Stimulated activated naive B cell treated with anti-CD40 and anti-IgM and Interleukin-4, amounts not matched to agents 10 μg/mL and 1 μg/mL and 100 μg/mL, for 72 hours (primary cell): Measurements from ENCODE around the gene RHOBTB1.

ENCODE experiments used
- ATAC-seq, 2 donors: fragments of 150-1000 bp; cut with Tn5 transposase; replicated peaks; 2 replicates each; pipeline ENCODE4 v1.10.0; 2021; ENCODE audit warnings: moderate library complexity in 1 of 2
- DNase-seq: peaks from one replicate; pipeline ENCODE4 v3.0.0; 2021
- H3K27ac Mint-ChIP-seq: one replicate; pipeline ENCODE4 v1.8.0; 2022; ENCODE audit warnings: mild to moderate bottlenecking, mixed read lengths
- H3K27me3 Mint-ChIP-seq, 2 donors: one replicate each; pipeline ENCODE4 v1.8.0; 2022; ENCODE audit warnings: mixed read lengths in 2 of 2
- H3K36me3 Mint-ChIP-seq, 2 donors: one replicate each; pipeline ENCODE4 v1.8.0; 2022; ENCODE audit warnings: mixed read lengths in 2 of 2, mild to moderate bottlenecking in 1 of 2
- H3K4me1 Mint-ChIP-seq, 2 donors: one replicate each; pipeline ENCODE4 v1.8.0; 2022; ENCODE audit warnings: mixed read lengths in 2 of 2, mild to moderate bottlenecking in 1 of 2
- H3K4me3 Mint-ChIP-seq, 2 donors: one replicate each; pipeline ENCODE4 v1.8.0; 2022; ENCODE audit warnings: mild to moderate bottlenecking in 2 of 2, mixed read lengths in 2 of 2, moderate library complexity in 1 of 2
- H3K9me3 Mint-ChIP-seq, 2 donors: one replicate each; pipeline ENCODE4 v1.8.0; 2022; ENCODE audit warnings: mixed read lengths in 2 of 2, mild to moderate bottlenecking in 1 of 2

Gene RHOBTB1, protein sequence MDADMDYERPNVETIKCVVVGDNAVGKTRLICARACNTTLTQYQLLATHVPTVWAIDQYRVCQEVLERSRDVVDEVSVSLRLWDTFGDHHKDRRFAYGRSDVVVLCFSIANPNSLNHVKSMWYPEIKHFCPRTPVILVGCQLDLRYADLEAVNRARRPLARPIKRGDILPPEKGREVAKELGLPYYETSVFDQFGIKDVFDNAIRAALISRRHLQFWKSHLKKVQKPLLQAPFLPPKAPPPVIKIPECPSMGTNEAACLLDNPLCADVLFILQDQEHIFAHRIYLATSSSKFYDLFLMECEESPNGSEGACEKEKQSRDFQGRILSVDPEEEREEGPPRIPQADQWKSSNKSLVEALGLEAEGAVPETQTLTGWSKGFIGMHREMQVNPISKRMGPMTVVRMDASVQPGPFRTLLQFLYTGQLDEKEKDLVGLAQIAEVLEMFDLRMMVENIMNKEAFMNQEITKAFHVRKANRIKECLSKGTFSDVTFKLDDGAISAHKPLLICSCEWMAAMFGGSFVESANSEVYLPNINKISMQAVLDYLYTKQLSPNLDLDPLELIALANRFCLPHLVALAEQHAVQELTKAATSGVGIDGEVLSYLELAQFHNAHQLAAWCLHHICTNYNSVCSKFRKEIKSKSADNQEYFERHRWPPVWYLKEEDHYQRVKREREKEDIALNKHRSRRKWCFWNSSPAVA

DNA sequence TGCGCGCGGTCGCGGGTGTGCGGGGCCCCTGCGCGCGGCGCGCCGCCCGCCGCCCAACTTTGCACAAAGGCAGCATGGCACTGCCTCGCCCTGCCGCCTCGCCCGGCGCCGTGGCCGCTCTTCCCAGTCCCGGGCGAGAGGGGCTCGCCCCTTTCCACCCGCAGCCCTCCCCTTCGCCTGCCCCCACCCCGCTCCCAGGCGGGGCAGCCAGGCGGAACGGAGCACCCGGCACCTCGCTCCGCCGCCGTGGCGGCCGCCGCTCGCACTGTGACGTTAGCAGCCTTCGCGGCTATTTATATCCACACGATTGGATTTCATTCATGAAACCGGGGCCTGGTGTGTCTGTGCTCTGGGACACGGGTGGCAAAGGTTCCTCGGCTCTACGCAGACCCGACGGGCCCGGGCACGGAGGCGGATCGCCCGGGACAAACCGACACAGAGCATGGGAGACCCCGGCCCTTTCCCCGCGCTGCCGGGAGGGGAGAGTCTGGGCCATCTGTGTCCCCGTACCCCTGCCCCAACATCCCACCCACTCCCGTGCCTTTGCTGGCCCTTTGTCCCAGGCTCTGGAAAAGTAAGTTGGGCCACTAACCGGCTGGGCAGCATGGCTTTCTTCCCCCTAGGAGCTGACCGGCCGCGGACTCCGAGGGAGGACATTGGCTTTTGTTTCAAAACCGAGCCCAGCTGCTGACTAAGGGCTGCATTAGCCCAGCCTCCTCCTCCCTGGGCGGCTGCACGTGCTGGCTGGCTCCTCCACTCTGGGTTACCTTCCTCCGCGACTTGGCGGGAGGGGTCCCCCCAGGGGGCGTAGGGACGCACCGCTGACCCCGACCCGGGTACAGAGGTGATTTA lies at the start of gene RHOBTB1:
RHOBTB1 (minus strand) TSS at position 128 of the 852 bp plus-strand sequence. CDS start 32,643 bp downstream, outside the sequence.
- peaks cover 16 to 22% of the 10 kb centered on the region in 2 donors for H3K4me1 Mint-ChIP-seq
- H3K27me3 Mint-ChIP-seq = peaks cover 4 to 5% of the 10 kb centered on the region in 2 donors
- H3K4me3 Mint-ChIP-seq = peak within 1 kb of the TSS; percentile 81 to 87
- ATAC-seq (peak; percentile 53 to 63), DNase-seq (peak; percentile 27)
- H3K9me3 Mint-ChIP-seq = no peaks in the 10 kb centered on the region
- no peaks in the 10 kb centered on the region for H3K36me3 Mint-ChIP-seq
- H3K27ac Mint-ChIP-seq = peak within 1 kb of the TSS; percentile 76

DNA sequence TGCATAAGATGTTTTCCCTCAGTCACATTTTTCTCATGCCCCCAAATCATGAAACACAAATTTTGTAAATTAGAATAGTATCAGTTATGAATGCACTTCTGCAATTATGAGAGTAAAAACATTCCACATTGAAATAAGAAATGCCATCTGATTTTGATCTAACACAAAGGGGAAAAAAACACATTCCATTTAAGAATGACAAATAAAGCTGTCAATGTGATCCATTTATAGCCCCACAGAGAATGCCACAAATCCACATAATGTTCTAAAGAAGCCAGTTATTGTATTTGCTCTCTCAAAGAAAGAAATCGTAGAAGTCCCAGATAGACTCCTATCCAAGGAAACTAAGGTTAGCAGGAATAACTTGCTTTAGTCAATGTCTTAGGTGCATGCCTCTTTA lies 48.7 kb upstream of the RHOBTB1 start:
- Mint-ChIP-seq H3K27me3 (peaks cover 5 to 9% of the 10 kb centered on the region in 2 donors), H3K4me1 (peaks cover 0 to 16% of the 10 kb centered on the region in 2 donors), H3K27ac (no peak overlapping the region), H3K36me3 (peaks cover 0 to 4% of the 10 kb centered on the region in 2 donors), H3K9me3 (peaks cover 1 to 11% of the 10 kb centered on the region in 2 donors), H3K4me3 (no peak overlapping the region)
- no peak for ATAC-seq
- no peak for DNase-seq

DNA sequence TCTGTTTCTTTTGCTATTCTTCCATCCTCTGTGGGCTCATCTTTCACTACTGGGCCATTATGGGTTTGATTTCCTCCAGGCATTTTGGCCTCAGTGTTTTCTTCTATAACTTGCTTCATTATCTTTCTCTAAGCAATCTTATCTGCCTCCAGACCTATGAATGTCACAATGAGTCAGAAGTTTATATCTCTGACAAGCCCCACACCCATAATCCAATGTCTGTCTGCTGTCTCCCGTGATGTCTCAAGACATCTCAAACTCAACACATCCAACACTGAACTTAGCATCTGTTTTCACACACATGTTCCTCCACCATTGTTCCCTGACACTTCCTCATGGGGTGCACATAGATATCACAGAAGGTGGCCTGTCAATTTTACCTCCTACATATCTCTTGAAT lies 46.7 kb upstream of the RHOBTB1 start:
- Mint-ChIP-seq H3K27me3 (peaks cover under 1 to 10% of the 10 kb centered on the region in 2 donors), H3K4me1 (peaks cover 0 to 16% of the 10 kb centered on the region in 2 donors), H3K9me3 (peaks cover 1 to 11% of the 10 kb centered on the region in 2 donors), H3K36me3 (peaks cover 0 to 4% of the 10 kb centered on the region in 2 donors), H3K27ac (no peak overlapping the region), H3K4me3 (no peak overlapping the region)
- ATAC-seq (no peak), DNase-seq (no peak)

DNA sequence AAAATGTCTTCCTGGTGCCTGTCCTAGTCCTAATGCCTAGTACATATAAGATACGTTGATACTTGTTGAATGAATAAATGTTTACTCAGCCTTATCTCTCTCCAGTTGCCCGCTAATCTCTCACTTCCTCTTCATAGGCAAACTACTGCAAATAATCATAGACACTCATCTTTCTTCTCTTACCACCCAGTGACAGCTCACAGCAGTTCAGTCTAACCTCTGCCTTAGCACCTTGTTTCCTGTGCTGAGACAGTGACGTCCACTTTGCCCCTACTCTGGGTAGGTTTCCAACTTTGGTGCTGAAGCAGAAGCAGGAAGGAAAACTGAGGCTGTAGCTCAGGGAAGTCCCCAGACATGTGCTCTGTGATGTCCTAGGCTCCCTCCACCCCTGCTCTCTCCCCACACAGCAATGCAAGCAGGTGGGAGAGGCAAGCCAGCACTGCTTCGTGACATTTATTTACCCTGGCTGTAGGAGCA lies 45.5 kb upstream of the RHOBTB1 start:
- ATAC-seq (peak; percentile 73 to 99), DNase-seq (no peak)
- no peak overlapping the region for H3K27ac Mint-ChIP-seq
- H3K27me3 Mint-ChIP-seq = peaks cover 0 to 10% of the 10 kb centered on the region in 2 donors
- peaks cover 0 to 16% of the 10 kb centered on the region in 2 donors for H3K4me1 Mint-ChIP-seq
- no peak overlapping the region for H3K4me3 Mint-ChIP-seq
- H3K9me3 Mint-ChIP-seq = peaks cover 1 to 11% of the 10 kb centered on the region in 2 donors
- H3K36me3 Mint-ChIP-seq = peaks cover 0 to 4% of the 10 kb centered on the region in 2 donors

DNA sequence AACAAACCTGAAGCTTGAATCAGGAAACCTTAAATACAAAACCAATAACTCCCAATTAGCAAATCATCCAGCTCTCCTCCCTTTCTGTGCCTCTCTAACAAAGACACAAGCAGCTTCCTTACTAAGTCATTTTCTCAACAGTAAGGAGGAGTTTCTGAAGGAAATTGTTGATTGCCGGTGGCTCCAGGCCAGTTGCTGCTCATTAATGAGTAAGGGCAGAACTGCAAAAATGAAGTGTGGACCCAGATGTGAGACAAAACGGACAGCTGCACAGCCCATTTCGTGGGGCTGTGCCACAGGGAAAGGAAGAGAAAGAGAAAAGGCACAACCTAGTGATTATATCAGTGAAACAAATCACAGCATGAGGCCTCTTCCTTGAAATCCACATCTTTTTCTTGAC lies 42.8 kb upstream of the RHOBTB1 start:
- no peak for DNase-seq
- no peak overlapping the region for H3K27ac Mint-ChIP-seq
- peaks cover 0 to 14% of the 10 kb centered on the region in 2 donors for H3K4me1 Mint-ChIP-seq
- peaks cover 0 to 4% of the 10 kb centered on the region in 2 donors for H3K36me3 Mint-ChIP-seq
- H3K27me3 Mint-ChIP-seq = peaks cover 0 to 8% of the 10 kb centered on the region in 2 donors
- peaks cover 1 to 11% of the 10 kb centered on the region in 2 donors for H3K9me3 Mint-ChIP-seq
- no peak for ATAC-seq
- no peak overlapping the region for H3K4me3 Mint-ChIP-seq

DNA sequence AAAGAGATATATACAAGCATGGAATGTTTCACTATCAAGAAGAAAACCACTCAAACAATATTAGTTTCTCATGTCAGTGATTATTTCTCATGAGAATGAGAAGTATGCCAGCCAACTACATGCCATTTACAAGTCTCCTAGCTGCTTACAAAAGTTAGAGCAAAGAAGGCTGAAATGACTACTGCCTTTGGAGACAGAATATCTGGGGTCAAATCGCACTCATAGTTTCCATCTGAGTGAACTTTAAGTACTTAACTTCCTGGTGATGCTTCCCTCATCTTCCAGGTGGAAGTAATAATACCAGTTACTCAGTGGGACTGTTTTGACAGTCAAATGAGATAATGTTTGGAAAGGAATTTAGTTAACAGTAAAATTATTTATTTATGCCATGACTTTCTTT lies 42.0 kb upstream of the RHOBTB1 start:
- Mint-ChIP-seq H3K4me1 (peaks cover 0 to 10% of the 10 kb centered on the region in 2 donors), H3K36me3 (peaks cover 0 to 4% of the 10 kb centered on the region in 2 donors), H3K4me3 (no peak overlapping the region), H3K27ac (no peak overlapping the region), H3K27me3 (peaks cover 0 to 5% of the 10 kb centered on the region in 2 donors), H3K9me3 (peaks cover 1 to 11% of the 10 kb centered on the region in 2 donors)
- ATAC-seq = no peak
- no peak for DNase-seq

DNA sequence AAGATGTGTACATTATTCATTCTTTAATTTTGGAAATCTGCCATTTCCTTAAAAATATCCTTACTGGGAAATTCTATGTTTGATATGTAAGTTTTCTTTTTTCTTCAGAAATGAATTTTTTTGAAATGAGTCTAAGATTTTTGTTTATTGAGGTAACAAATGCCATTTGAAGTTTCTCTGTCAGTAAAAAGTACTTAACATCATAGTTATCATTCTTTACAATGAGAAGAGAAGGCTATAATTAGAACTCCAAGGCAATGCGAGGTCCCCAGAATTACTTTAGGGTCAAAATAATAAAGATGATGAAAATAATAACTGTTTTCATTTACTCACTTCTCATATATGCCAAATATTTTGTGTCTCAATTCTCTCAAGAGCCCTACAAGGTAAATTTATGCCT lies 37.0 kb upstream of the RHOBTB1 start:
- H3K4me1 Mint-ChIP-seq = peaks cover 2 to 10% of the 10 kb centered on the region in 2 donors
- ATAC-seq = no peak
- no peaks in the 10 kb centered on the region for H3K36me3 Mint-ChIP-seq
- peaks cover 0 to 6% of the 10 kb centered on the region in 2 donors for H3K27me3 Mint-ChIP-seq
- no peak for DNase-seq
- H3K9me3 Mint-ChIP-seq = no peaks in the 10 kb centered on the region
- H3K27ac Mint-ChIP-seq = no peak overlapping the region
- no peak overlapping the region for H3K4me3 Mint-ChIP-seq

DNA sequence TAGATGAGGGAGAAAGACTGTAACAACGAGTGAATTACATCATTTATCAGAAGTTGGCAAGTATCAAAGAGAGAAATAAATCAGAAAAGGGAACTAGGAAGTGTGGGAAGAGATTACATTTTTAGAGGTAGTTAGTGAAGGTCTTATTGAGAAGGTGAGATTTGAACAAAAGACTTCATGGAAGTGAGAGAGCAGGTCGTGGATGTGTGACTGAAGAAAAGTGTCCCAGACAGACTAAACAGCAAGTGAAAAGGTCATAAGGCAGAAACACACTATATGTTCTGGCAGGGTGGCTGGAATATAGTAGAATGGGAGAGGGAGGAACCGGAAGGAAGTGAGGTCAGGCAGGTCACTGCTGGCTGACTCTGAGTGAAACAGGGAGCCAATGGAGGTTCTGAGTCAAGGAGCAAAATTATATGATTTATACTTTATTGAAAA lies 35.7 kb upstream of the RHOBTB1 start:
- no peak overlapping the region for H3K4me3 Mint-ChIP-seq
- H3K4me1 Mint-ChIP-seq = peaks cover 5 to 15% of the 10 kb centered on the region in 2 donors
- H3K27me3 Mint-ChIP-seq = peaks cover 0 to 9% of the 10 kb centered on the region in 2 donors
- H3K9me3 Mint-ChIP-seq = no peaks in the 10 kb centered on the region
- ATAC-seq = no peak
- no peak for DNase-seq
- H3K27ac Mint-ChIP-seq = no peak overlapping the region
- no peaks in the 10 kb centered on the region for H3K36me3 Mint-ChIP-seq

DNA sequence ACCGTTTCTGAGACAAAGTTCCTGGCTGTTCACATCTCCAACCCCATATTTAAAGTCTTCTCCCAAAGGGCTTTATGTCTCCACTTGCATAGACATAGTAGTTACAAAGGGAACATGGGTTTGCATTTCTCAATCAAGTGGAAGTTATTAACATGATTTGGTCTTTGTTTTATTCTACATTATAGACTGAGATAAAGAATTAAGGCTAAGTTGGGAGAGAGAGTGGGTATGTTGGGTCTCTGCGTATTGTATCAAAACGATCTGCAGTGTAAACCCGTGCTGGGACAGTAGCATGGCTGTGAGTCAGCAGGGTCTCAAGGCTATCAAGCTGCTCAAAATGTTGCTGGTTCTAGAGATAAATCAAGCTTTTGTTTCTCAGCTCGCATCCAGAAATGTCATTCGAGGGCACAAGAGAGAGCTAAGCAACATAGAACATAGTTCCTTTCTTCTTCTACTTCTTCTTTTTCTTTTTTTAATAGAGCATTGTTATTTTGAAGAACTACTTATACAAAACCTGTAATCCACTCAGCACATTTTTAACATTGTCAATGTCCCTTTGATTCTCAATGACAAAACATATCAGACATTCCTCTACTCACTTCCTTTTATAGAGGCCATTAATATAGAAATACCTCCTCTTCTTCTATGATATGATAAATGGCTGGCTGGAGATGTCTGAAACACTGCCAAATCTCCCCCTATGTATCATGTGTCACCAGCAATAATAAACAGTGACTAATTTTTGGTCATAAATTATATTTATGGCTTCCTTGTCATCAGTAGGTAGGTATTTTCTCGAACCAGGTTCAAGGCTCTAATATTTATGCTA lies 34.5 kb upstream of the RHOBTB1 start:
- no peak for ATAC-seq
- Mint-ChIP-seq H3K36me3 (no peaks in the 10 kb centered on the region), H3K4me3 (no peak overlapping the region), H3K9me3 (no peaks in the 10 kb centered on the region), H3K27me3 (peaks cover 0 to 12% of the 10 kb centered on the region in 2 donors), H3K27ac (no peak overlapping the region), H3K4me1 (peaks cover 5 to 15% of the 10 kb centered on the region in 2 donors)
- no peak for DNase-seq

DNA sequence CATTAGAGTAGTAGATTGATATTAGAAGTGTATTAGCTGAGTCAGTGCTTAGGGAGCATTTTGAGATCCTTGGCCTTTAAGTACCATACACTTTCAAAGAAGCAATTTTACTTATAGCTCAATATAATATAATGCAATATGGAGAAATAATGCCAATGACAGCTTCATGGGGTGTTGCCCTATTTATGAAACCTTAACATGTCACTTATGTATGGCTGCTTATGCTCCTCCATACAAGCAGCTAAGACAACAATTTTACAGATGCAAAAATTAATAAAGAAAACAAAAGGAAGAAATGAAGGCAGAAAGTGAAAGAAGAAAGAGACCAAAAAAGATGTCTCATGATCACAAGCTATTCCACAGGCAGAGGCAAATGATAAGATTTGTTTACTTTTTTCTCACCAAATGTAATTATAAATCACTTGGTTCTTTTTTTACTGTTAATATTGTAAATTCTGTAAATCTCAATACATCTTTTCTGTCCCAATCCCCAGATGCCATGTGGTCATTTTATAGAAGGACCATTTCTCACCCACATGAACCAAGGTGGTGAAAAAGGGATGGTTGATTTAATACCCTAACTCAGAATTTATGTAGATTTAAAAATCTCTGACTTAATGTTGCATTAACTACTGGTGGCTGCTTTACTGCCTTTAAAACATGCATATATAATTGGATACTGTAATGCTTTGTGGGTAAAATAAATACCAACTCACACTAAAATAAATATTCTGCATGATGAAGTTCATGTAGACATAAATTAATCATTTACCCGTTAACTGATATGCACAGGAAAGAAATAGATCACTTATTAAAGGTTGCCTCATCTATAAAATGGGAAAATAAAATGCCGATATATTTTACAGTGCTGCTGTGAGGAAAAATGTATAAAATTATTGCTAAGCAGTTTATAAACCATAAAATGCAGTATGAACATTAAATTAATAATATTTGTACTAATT lies 33.5 kb upstream of the RHOBTB1 start:
- H3K27me3 Mint-ChIP-seq = peaks cover 0 to 15% of the 10 kb centered on the region in 2 donors

DNA sequence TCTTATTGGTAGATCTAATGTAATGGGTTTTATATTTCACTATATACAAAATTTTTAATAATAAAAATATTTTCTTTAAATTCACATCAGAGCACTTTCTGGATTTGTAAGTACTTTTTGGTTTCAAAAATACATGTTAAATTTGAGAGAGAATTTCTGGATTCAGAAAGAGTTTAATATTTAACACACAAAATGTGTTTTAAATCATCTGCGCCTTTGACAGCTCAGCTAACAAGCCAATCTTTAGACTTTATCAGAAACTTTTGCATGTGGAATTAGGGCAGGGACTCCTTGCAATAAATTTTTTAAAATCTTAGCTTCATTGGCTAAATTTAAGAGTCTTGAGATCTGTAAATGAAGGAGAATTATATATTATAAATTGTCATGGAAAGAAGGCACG lies 32.7 kb upstream of the RHOBTB1 start:
- no peak for ATAC-seq
- Mint-ChIP-seq H3K36me3 (no peaks in the 10 kb centered on the region), H3K27me3 (peaks cover 0 to 18% of the 10 kb centered on the region in 2 donors), H3K4me3 (no peak overlapping the region), H3K27ac (no peak overlapping the region), H3K4me1 (peaks cover 5 to 15% of the 10 kb centered on the region in 2 donors), H3K9me3 (no peaks in the 10 kb centered on the region)
- no peak for DNase-seq

More for the DNA sequence above, 33.5 kb upstream of the RHOBTB1 start:
- no peaks in the 10 kb centered on the region for H3K36me3 Mint-ChIP-seq
- ATAC-seq (no peak), DNase-seq (no peak)
- peaks cover 5 to 15% of the 10 kb centered on the region in 2 donors for H3K4me1 Mint-ChIP-seq
- no peak overlapping the region for H3K4me3 Mint-ChIP-seq
- H3K27ac Mint-ChIP-seq = no peak overlapping the region
- no peaks in the 10 kb centered on the region for H3K9me3 Mint-ChIP-seq

DNA sequence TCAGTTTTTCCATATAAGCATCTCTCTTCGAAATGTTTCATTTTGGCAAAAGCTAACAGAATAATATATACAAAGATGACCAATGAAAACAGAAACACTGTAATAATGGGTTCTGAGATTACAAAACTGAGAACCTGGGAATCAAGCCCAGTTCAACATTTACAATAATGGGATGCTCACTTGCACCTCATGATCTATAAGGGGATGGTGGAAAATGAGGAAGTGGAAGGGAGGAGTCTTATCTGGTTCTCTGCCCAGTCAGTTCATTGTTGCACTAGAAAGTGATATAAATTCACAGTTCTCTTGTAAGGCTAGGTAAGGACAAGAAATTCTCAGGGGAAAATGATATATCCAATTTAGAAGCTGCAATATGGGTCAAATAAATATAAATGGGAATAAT lies 31.7 kb upstream of the RHOBTB1 start:
- DNase-seq (no peak), ATAC-seq (no peak)
- peaks cover 5 to 15% of the 10 kb centered on the region in 2 donors for H3K4me1 Mint-ChIP-seq
- no peak overlapping the region for H3K27ac Mint-ChIP-seq
- peaks cover 0 to 18% of the 10 kb centered on the region in 2 donors for H3K27me3 Mint-ChIP-seq
- H3K36me3 Mint-ChIP-seq = no peaks in the 10 kb centered on the region
- no peaks in the 10 kb centered on the region for H3K9me3 Mint-ChIP-seq
- no peak overlapping the region for H3K4me3 Mint-ChIP-seq
